GM04503 (cell line): ENCODE data around the gene GAK.
A peak's percentile ranks its signal among the peaks of the same experiment; 100 is the strongest.

ENCODE experiments used
- DNase-seq: peaks from one replicate; pipeline ENCODE4 v3.0.0-alpha.2; 2012; ENCODE audit warnings: low read depth

The GAK gene

GRCh38 chr4:849478-850175 is 82.5 kb downstream of the GAK start:
- no peak for DNase-seq

- no peak for DNase-seq
Observed at GRCh38 chr4:848803-849477, 83.2 kb downstream of the GAK start.

DNA sequence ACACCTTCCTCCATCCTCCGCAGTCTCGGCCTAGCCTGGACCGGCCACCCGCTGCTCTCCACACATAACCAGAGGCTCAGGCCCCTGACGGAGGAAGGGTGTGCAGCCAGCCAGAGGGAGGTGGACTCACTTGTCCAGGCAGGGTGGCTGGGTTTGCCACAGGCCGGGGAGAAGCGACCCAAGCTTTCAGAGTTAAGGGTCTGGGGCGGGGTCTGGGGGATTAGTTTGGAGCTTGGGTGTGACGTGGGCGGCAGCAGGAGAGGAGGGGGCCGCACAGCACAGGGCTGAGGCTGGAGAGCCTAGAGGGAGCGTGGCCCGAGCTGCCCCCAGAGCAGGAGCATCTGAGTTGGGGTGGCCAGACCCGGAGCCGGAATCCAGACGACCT is 83.8 kb downstream of the GAK start:
- no peak for DNase-seq

- DNase-seq: peak; percentile 9
Observed at GRCh38 chr4:845836-846251, 86.3 kb downstream of the GAK start.

GRCh38 chr4:845233-845835 is 86.8 kb downstream of the GAK start:
- peak; percentile 22 for DNase-seq

- no peak for DNase-seq
Observed at GRCh38 chr4:844752-845232, 87.3 kb downstream of the GAK start.

DNA sequence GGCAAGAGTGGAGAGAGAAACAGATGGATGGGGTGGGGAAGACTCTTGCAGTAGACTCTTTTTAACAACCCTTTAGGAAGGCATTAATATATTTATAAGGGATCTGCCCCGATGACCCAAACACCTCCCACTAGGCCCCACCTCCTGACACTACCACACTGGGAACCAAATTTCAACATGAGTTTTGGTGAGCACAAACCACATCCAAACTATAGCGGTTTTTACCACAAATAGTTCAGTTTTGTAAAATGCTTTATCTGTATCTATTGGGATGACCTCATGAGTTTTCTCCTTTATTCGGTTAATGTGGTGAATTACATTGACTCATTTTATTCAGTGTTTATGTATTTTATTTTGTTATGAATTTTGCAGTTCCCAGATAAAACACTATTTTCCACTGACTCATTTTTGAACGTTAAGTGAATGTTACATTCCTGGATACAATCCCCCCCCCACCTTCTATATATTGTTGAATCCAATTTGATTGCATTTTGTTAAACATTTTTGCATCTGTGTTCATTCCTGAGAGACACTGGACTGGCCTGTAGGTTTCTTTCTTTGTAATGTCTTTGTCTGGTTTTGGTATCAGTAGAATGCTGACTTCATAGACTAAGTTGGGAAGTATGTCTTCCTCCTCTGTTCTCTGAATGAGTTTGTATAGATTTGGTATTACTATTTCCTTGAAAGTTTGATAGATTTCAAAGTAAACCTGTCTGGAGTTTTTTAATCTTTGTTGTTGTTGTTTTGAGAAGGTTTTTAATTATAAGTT is 92.3 kb downstream of the GAK start:
- DNase-seq: no peak

GRCh38 chr4:837772-838171 is 94.3 kb downstream of the GAK start:
- no peak for DNase-seq

GRCh38 chr4:836750-837301 is 95.3 kb downstream of the GAK start:
- DNase-seq: no peak

DNA sequence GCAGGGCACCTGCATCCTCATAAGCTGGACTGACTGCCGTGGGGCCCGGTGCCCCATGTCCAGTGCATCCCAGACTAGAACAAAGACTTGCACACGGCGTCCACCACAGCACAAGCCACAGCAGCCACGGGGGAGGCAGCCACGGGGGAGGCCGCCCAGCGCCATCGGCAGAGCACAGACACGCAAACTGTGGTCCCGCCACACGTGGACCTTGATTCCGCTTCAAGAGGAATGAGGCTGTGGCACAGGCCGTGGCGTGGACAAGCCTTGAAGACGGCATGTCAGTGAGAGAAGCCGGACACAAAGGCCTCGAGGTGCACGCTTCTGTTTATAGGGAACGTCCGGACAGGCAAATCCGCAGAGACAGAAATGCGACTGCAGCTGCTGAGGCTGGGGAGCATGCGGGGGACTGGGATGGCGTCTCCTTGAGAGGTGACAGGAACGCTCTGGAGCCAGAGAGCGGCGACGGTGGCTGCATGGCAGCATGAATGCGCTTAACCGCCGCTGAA is 96.1 kb downstream of the GAK start:
- DNase-seq: no peak

DNA sequence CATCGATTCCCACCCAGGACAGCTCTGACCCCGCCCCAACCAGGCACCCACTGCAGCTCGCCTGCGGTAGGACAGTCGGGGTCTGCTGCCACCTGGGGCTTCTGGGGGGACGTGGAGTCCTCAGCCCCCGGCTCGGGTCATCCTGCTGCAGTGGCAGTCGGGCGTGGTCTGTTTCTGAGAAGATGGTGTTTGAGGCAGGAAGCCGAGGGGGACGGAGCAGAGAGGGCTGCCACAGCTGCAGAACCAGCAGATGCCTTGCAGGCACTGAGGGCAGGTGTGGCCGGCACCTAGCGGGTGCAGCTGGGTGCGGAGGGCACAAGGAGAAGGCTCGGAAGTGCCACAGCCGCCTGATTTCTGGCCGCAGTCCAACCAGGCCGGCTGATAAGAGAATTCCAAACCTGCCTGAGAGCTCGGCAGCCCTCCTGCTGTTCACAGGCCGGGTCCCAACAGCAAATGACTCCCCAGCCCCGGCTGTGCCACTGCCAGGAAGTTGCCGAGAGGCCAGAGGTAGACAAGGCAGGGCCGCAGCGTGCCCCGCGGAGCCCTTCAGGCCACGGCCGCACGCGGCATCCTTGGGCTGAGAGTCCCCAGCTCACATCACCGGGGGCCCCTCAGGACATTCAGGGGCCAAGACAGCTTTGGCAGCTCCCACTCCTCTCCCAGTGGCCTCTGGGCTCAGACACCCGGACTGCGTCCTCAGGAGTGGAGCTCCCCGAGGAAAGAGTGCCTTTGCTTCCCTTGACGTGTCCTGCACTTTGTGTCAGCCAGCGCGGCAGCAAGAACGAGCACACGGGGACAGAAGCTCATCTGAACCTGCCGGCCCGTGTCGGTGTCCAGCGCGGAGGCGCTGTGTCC is 96.7 kb downstream of the GAK start:
- DNase-seq: no peak

DNA sequence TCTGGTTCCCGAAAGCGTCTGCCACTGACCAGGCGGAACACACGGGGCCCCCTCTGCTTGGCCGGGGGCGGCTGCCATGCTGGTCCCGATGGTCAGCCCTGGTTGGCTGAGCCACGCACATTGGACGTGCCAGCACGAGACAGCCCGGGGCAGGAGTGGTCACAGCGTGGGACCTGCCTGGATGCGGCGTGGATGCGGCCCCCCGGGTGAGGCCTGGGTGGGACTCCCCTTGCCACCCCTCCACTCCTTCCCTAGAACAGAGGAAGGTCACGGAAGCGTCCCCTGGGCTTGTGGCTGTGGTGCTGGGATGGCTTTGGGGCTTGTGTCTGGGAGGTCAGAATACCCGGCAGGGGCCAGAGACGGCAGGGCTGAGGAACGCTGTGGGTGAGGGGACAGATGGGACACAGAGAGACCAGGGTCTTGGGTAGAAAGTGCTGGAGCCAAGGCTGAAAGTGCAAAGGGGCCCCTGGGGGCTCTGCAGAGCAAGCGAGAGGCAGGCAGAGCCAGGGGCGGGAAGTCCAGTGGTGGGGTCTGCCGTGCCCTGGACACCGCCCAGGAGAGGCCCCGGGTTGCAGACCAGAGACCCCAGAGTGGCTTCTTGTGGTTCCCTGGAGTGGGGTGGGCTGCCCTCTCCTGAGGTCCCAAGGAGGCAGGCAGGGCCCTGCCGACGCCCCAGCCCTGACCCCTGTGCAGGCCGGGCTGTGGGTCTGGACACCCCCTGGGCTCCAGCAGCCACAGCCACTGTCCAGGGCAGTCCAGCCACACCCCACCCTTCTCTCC is 97.6 kb downstream of the GAK start:
- DNase-seq: no peak

GRCh38 chr4:833731-834367 is 98.3 kb downstream of the GAK start:
- no peak for DNase-seq

- no peak for DNase-seq
Observed at GRCh38 chr4:833156-833555, 99.0 kb downstream of the GAK start.

- DNase-seq: no peak
Observed at GRCh38 chr4:832536-832935, 99.6 kb downstream of the GAK start.

DNA sequence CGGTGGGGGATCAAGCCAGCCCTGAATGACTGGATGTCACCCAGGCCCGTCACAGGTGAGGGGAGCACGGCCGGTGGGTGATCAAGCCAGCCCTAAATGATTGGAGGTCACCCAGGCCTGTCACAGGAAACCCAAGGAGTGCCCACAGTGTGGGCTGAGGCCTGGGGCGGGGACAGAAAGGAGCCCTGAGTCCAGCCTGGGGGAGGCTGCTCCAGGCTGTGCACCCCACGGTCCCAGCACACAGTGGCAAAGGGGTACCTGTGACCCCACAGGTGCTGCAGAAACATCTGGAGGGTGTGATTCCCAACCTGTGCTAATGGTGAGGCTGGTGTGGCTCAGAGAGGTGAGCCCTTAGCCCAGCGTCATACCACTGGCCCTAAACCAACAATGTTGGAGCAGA is 100.0 kb downstream of the GAK start:
- DNase-seq: no peak

DNA sequence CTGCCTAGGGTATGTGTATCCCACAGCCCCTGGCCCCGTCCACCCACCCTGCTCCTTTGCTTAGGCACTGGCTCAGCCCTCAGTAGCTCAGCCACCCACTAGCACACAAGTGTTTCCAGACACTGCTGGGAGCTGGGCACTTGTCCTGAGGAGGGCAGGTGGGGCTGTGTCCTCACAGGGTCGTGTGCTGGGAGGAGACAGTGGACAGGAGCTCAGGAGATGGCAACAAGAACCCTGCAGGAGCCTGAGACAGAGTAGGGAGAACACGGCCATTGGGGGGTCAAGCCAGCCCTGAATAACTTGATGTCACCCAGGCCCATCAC is 100.7 kb downstream of the GAK start:
- no peak for DNase-seq

- no peak for DNase-seq
Observed at GRCh38 chr4:830601-831482, 101.3 kb downstream of the GAK start.
